ENCODE data around the gene PKD2. TPM values are rescaled to one million over a fixed set of nuclear protein-coding genes. Genes with fewer than 3 reads are reported as not detected.

PKD2 gene
- total RNA-seq, 1 experiment from 2014 or later, result 21.4 TPM

- TF ChIP-seq ZNF532 (CRISPR knock-in tag; IDR thresholded peaks at IDR 0.05; ENCODE audit: borderline replicate concordance) (no peak), CREB1 (CRISPR knock-in tag; IDR thresholded peaks at IDR 0.05) (no peak), USF1 (CRISPR knock-in tag; IDR thresholded peaks at IDR 0.05) (no peak), ZNF396 (CRISPR knock-in tag; IDR thresholded peaks at IDR 0.05; ENCODE audit: borderline replicate concordance) (no peak), USF2 (CRISPR knock-in tag; IDR thresholded peaks at IDR 0.05) (no peak)
- TF ChIP-seq, protein P1, sequence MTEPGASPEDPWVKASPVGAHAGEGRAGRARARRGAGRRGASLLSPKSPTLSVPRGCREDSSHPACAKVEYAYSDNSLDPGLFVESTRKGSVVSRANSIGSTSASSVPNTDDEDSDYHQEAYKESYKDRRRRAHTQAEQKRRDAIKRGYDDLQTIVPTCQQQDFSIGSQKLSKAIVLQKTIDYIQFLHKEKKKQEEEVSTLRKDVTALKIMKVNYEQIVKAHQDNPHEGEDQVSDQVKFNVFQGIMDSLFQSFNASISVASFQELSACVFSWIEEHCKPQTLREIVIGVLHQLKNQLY (CRISPR knock-in tag; IDR thresholded peaks at IDR 0.05), result no peak
- TF ChIP-seq, protein P2, sequence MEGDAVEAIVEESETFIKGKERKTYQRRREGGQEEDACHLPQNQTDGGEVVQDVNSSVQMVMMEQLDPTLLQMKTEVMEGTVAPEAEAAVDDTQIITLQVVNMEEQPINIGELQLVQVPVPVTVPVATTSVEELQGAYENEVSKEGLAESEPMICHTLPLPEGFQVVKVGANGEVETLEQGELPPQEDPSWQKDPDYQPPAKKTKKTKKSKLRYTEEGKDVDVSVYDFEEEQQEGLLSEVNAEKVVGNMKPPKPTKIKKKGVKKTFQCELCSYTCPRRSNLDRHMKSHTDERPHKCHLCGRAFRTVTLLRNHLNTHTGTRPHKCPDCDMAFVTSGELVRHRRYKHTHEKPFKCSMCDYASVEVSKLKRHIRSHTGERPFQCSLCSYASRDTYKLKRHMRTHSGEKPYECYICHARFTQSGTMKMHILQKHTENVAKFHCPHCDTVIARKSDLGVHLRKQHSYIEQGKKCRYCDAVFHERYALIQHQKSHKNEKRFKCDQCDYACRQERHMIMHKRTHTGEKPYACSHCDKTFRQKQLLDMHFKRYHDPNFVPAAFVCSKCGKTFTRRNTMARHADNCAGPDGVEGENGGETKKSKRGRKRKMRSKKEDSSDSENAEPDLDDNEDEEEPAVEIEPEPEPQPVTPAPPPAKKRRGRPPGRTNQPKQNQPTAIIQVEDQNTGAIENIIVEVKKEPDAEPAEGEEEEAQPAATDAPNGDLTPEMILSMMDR (IDR thresholded peaks at IDR 0.05), result no peak
- TF ChIP-seq, protein P3, sequence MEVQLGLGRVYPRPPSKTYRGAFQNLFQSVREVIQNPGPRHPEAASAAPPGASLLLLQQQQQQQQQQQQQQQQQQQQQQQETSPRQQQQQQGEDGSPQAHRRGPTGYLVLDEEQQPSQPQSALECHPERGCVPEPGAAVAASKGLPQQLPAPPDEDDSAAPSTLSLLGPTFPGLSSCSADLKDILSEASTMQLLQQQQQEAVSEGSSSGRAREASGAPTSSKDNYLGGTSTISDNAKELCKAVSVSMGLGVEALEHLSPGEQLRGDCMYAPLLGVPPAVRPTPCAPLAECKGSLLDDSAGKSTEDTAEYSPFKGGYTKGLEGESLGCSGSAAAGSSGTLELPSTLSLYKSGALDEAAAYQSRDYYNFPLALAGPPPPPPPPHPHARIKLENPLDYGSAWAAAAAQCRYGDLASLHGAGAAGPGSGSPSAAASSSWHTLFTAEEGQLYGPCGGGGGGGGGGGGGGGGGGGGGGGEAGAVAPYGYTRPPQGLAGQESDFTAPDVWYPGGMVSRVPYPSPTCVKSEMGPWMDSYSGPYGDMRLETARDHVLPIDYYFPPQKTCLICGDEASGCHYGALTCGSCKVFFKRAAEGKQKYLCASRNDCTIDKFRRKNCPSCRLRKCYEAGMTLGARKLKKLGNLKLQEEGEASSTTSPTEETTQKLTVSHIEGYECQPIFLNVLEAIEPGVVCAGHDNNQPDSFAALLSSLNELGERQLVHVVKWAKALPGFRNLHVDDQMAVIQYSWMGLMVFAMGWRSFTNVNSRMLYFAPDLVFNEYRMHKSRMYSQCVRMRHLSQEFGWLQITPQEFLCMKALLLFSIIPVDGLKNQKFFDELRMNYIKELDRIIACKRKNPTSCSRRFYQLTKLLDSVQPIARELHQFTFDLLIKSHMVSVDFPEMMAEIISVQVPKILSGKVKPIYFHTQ (CRISPR knock-in tag; IDR thresholded peaks at IDR 0.05), result no peak
- TF ChIP-seq, protein P4, sequence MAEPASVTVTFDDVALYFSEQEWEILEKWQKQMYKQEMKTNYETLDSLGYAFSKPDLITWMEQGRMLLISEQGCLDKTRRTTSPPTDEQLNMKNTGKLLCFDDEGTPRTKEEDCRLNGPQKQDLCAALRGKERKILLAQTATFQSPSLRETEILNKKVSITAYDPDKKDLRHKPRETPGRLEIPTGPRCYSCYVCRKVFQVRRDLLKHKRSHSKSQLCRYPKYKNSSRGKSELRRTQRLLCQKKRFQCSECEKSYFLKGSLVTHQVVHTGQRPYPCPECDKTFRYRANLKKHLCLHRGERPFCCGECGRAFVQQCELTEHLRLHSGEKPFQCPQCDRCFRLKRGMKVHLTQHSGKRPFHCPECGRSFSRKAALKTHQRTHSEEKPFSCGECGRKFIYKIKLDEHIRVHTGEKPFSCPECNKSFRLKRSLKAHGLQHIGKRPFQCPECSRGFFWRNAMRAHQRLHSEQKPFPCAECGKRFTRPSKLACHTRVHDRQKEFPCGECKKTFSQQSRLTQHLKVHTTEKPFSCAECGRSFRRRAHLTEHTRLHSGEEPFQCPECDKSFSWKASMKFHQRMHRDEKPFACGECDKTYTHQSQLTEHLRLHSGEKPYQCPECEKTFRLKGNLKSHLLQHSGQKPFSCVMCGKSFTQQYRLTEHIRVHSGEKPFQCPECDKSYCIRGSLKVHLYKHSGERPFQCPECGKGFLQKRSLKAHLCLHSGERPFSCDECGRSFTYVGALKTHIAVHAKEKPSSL (CRISPR knock-in tag; conservative IDR thresholded peaks at IDR 0.05), result no peak
These were observed 20.9 kb upstream of the PKD2 start (continued) for GRCh38 chr4:87986508-87986907.

GRCh38 chr4:87989765-87990164 lies 17.7 kb upstream of the PKD2 start:
- no peaks in the 10 kb centered on the region for H3K36me3 Mint-ChIP-seq
- ChIA-PET POLR2A (no interaction called here), CTCF (interaction anchor here (1.9 to 2.0 kb wide), 2 partner anchors 16 to 137 kb away, joined by 6 read pairs; no protein-coding TSS in a partner anchor)
- no peaks in the 10 kb centered on the region for H3K9me3 Mint-ChIP-seq
- H3K4me3 Mint-ChIP-seq, result no peak overlapping the region
- DNase-seq (ENCODE audit: low spot score) (no peak), ATAC-seq (no peak)
- no peak overlapping the region for H3K27ac Mint-ChIP-seq
- no peaks in the 10 kb centered on the region for H3K27me3 Mint-ChIP-seq (ENCODE audit: low read depth)
- H3K4me1 Mint-ChIP-seq, result peaks cover 4% of the 10 kb centered on the region
- TF ChIP-seq, protein P5, sequence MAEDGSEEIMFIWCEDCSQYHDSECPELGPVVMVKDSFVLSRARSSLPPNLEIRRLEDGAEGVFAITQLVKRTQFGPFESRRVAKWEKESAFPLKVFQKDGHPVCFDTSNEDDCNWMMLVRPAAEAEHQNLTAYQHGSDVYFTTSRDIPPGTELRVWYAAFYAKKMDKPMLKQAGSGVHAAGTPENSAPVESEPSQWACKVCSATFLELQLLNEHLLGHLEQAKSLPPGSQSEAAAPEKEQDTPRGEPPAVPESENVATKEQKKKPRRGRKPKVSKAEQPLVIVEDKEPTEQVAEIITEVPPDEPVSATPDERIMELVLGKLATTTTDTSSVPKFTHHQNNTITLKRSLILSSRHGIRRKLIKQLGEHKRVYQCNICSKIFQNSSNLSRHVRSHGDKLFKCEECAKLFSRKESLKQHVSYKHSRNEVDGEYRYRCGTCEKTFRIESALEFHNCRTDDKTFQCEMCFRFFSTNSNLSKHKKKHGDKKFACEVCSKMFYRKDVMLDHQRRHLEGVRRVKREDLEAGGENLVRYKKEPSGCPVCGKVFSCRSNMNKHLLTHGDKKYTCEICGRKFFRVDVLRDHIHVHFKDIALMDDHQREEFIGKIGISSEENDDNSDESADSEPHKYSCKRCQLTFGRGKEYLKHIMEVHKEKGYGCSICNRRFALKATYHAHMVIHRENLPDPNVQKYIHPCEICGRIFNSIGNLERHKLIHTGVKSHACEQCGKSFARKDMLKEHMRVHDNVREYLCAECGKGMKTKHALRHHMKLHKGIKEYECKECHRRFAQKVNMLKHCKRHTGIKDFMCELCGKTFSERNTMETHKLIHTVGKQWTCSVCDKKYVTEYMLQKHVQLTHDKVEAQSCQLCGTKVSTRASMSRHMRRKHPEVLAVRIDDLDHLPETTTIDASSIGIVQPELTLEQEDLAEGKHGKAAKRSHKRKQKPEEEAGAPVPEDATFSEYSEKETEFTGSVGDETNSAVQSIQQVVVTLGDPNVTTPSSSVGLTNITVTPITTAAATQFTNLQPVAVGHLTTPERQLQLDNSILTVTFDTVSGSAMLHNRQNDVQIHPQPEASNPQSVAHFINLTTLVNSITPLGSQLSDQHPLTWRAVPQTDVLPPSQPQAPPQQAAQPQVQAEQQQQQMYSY (CRISPR knock-in tag; IDR thresholded peaks at IDR 0.05), result no peak
- TF ChIP-seq ZNF263 (CRISPR knock-in tag; IDR thresholded peaks at IDR 0.05; ENCODE audit: low read depth), result no peak
- TF ChIP-seq NFE2L1 (CRISPR knock-in tag; IDR thresholded peaks at IDR 0.05), result no peak
- no peak for TF ChIP-seq EMX1 (CRISPR knock-in tag; IDR thresholded peaks at IDR 0.05)
- no peak for TF ChIP-seq NFYB (CRISPR knock-in tag; conservative IDR thresholded peaks at IDR 0.05; ENCODE audit: low read depth)
- TF ChIP-seq MXD4 (CRISPR knock-in tag; IDR thresholded peaks at IDR 0.05; ENCODE audit: borderline replicate concordance), result no peak
- no peak for TF ChIP-seq ETV6 (CRISPR knock-in tag; IDR thresholded peaks at IDR 0.05)
- no peak for TF ChIP-seq ZNF396 (CRISPR knock-in tag; IDR thresholded peaks at IDR 0.05; ENCODE audit: borderline replicate concordance)
- no peak for TF ChIP-seq HMGA2 (CRISPR knock-in tag; IDR thresholded peaks at IDR 0.05)
- no peak for TF ChIP-seq USF1 (CRISPR knock-in tag; IDR thresholded peaks at IDR 0.05)
- no peak for TF ChIP-seq FOXJ3 (CRISPR knock-in tag; IDR thresholded peaks at IDR 0.05; ENCODE audit: borderline replicate concordance)
